IMR-90 (cell line): ENCODE measurements around the gene C15orf61. TPM values are rescaled to one million over a fixed set of nuclear protein-coding genes. Genes with fewer than 3 reads are reported as not detected.
A peak's percentile ranks its signal among the peaks of the same experiment; 100 is the strongest.

ENCODE experiments used
- ATAC-seq: fragments of 200-7000 bp; cut with Tn5 transposase; 2 replicates; pipeline ENCODE4 v1.9.1; 2020; ENCODE audit warnings: low read depth, mild to moderate bottlenecking, moderate library complexity
- BruUV-seq: library from RNA; stranded (reverse); fragments of 400-500 nt; replicated peaks from 2 replicates; lab custom pipeline; 2021; lab: Mats Ljungman, UMichigan
- CTCF ChIA-PET: fragments of 300-600 bp; formaldehyde crosslinking; extraction: SDS; loops from one replicate; lab custom pipeline; 2021; ENCODE audit warnings: antibody characterized with exemption; lab: Yijun Ruan, JAX
- POLR2A ChIA-PET: fragments of 300-600 bp; sonication (Branson Sonifier 250); formaldehyde crosslinking; loops from one replicate; lab custom pipeline; 2022; ENCODE audit warnings: antibody characterized with exemption; ENCODE audit not compliant: unreplicated experiment; lab: Charles Lee
- DNase-seq: peaks from one replicate; pipeline ENCODE4 v3.0.0; 2013
- H2AFZ ChIP-seq: replicated peaks from 2 replicates; pipeline ENCODE3; 2013; ENCODE audit warnings: low read length, mild to moderate bottlenecking; ENCODE audit not compliant: poor library complexity
- H2AK5ac ChIP-seq: 2 replicates; pipeline ENCODE4 v1.6.1; 2013; ENCODE audit warnings: low read depth, low read length, inconsistent platforms
- H2AK9ac ChIP-seq: replicated peaks from 2 replicates; pipeline ENCODE3; 2013; ENCODE audit warnings: mild to moderate bottlenecking, low read depth, low read length, moderate library complexity; ENCODE audit not compliant: poor library complexity
- H2BK120ac ChIP-seq: 2 replicates; pipeline ENCODE4 v1.6.1; 2013; ENCODE audit warnings: low read depth, low read length, inconsistent platforms
- H2BK15ac ChIP-seq: 3 replicates; pipeline ENCODE4 v1.6.1; 2013; ENCODE audit warnings: low read depth, low read length, inconsistent platforms
- H2BK20ac ChIP-seq: 2 replicates; pipeline ENCODE4 v1.6.1; 2013; ENCODE audit warnings: low read depth, mild to moderate bottlenecking, inconsistent platforms, low read length, moderate library complexity
- H2BK5ac ChIP-seq: 2 replicates; pipeline ENCODE4 v1.6.1; 2013; ENCODE audit warnings: mild to moderate bottlenecking, low read depth, low read length, inconsistent platforms; ENCODE audit not compliant: poor library complexity, severe bottlenecking
- H3K14ac ChIP-seq: replicated peaks from 2 replicates; pipeline ENCODE4 v1.6.1; 2013; ENCODE audit warnings: low read depth, low read length, inconsistent platforms
- H3K18ac ChIP-seq: 2 replicates; pipeline ENCODE4 v1.6.1; 2013; ENCODE audit warnings: low read depth, low read length, control low read depth
- H3K23ac ChIP-seq: 2 replicates; pipeline ENCODE4 v1.6.1; 2013; ENCODE audit warnings: low read depth, low read length, inconsistent platforms
- H3K27ac ChIP-seq: 2 replicates; pipeline ENCODE4 v1.5.1; 2013; ENCODE audit warnings: mild to moderate bottlenecking, control low read depth, low read length; ENCODE audit not compliant: insufficient read depth
- H3K27me3 ChIP-seq: 2 replicates; pipeline ENCODE4 v1.6.1; 2013; ENCODE audit warnings: low read length; ENCODE audit not compliant: control insufficient read depth, insufficient read depth
- H3K36me3 ChIP-seq: 2 replicates; pipeline ENCODE4 v1.6.1; 2013; ENCODE audit warnings: low read length, mixed read lengths; ENCODE audit not compliant: control insufficient read depth, insufficient read depth
- H3K4ac ChIP-seq: 2 replicates; pipeline ENCODE4 v1.6.1; 2013; ENCODE audit warnings: low read depth, low read length, inconsistent platforms
- H3K4me1 ChIP-seq: 2 replicates; pipeline ENCODE4 v1.6.1; 2013; ENCODE audit warnings: low read length, mixed read lengths; ENCODE audit not compliant: control insufficient read depth, insufficient read depth
- H3K4me2 ChIP-seq: 2 replicates; pipeline ENCODE4 v1.6.1; 2013; ENCODE audit warnings: low read depth, mild to moderate bottlenecking, control low read depth, low read length, moderate library complexity
- H3K4me3 ChIP-seq: 2 replicates; pipeline ENCODE4 v1.5.1; 2013; ENCODE audit warnings: low read depth, mild to moderate bottlenecking, control low read depth, low read length, moderate library complexity; ENCODE audit not compliant: insufficient read depth
- H3K56ac ChIP-seq: 2 replicates; pipeline ENCODE4 v1.6.1; 2013; ENCODE audit warnings: low read length, inconsistent platforms; ENCODE audit not compliant: insufficient read depth; ENCODE audit errors: extremely low read depth
- H3K79me1 ChIP-seq, 2 experiments: 2 replicates each; pipeline ENCODE4 v1.6.1; 2013; ENCODE audit warnings: low read length in 2 of 2, inconsistent platforms in 1 of 2, low read depth in 1 of 2
- H3K9ac ChIP-seq: 2 replicates; pipeline ENCODE4 v1.6.1; 2013; ENCODE audit warnings: low read depth, low read length, control low read depth
- H3K9me1 ChIP-seq: 2 replicates; pipeline ENCODE4 v1.6.1; 2013; ENCODE audit warnings: low read length, inconsistent platforms; ENCODE audit not compliant: insufficient read depth
- H3K9me3 ChIP-seq: 2 replicates; pipeline ENCODE4 v1.6.1; 2013; ENCODE audit warnings: low read length; ENCODE audit not compliant: control insufficient read depth, insufficient read depth
- H4K20me1 ChIP-seq: 2 replicates; pipeline ENCODE4 v1.6.1; 2013; ENCODE audit warnings: low read length, inconsistent platforms; ENCODE audit not compliant: insufficient read depth
- H4K5ac ChIP-seq: 2 replicates; pipeline ENCODE4 v1.6.1; 2013; ENCODE audit warnings: mild to moderate bottlenecking, low read depth, low read length, control low read depth
- H4K8ac ChIP-seq, 2 experiments: 2 replicates each; pipeline ENCODE4 v1.6.1; 2013; ENCODE audit warnings: low read depth in 2 of 2, low read length in 2 of 2, control low read depth in 1 of 2, inconsistent platforms in 1 of 2
- H4K91ac ChIP-seq: 2 replicates; pipeline ENCODE4 v1.6.1; 2013; ENCODE audit warnings: low read depth, low read length, inconsistent platforms; ENCODE audit not compliant: insufficient read depth
- BHLHE40 ChIP-seq: fragments of 150-350 bp; IDR thresholded peaks from 2 replicates; pipeline ENCODE4 v1.6.1; 2016; ENCODE audit warnings: mild to moderate bottlenecking, low read depth, low read length
- CEBPB ChIP-seq: IDR thresholded peaks from 2 replicates; pipeline ENCODE4 v1.6.1; 2012; ENCODE audit warnings: low read depth, low read length, improper control_type of control experiment
- CHD1 ChIP-seq: IDR thresholded peaks from 2 replicates; pipeline ENCODE4 v1.6.1; 2012; ENCODE audit warnings: low read depth, low read length, improper control_type of control experiment
- FOS ChIP-seq: fragments of 150-350 bp; IDR thresholded peaks from 2 replicates; pipeline ENCODE4 v1.6.1; 2016; ENCODE audit warnings: low read depth, low read length
- MAFK ChIP-seq: IDR thresholded peaks from 2 replicates; pipeline ENCODE4 v1.6.1; 2012; ENCODE audit warnings: low read depth, low read length, improper control_type of control experiment
- MAZ ChIP-seq: IDR thresholded peaks from 2 replicates; pipeline ENCODE4 v1.6.1; 2012; ENCODE audit warnings: low read depth, mild to moderate bottlenecking, low read length, improper control_type of control experiment, moderate library complexity, borderline replicate concordance
- MXI1 ChIP-seq: IDR thresholded peaks from 2 replicates; pipeline ENCODE4 v1.6.1; 2012; ENCODE audit warnings: low read depth, mild to moderate bottlenecking, low read length, moderate library complexity, borderline replicate concordance
- NFE2L2 ChIP-seq: fragments of 150-350 bp; IDR thresholded peaks from 2 replicates; pipeline ENCODE4 v1.6.1; 2016; ENCODE audit warnings: low read depth, mild to moderate bottlenecking, low read length
- POLR2A ChIP-seq: IDR thresholded peaks from 2 replicates; pipeline ENCODE4 v1.6.1; 2012; ENCODE audit warnings: mild to moderate bottlenecking, low read depth, low read length
- RAD21 ChIP-seq: IDR thresholded peaks from 2 replicates; pipeline ENCODE4 v1.6.1; 2012; ENCODE audit warnings: low read length, improper control_type of control experiment
- RCOR1 ChIP-seq: IDR thresholded peaks from 2 replicates; pipeline ENCODE4 v1.6.1; 2012; ENCODE audit warnings: mild to moderate bottlenecking, low read length, improper control_type of control experiment; ENCODE audit not compliant: insufficient replicate concordance
- RFX5 ChIP-seq: IDR thresholded peaks from 2 replicates; pipeline ENCODE4 v1.8.0; 2012; ENCODE audit warnings: low read depth, mild to moderate bottlenecking, low read length, moderate library complexity
- SMC3 ChIP-seq: fragments of 150-350 bp; IDR thresholded peaks from 2 replicates; pipeline ENCODE4 v1.6.1; 2016; ENCODE audit warnings: low read depth, mild to moderate bottlenecking, antibody characterized with exemption, low read length, moderate library complexity
- WGBS, 2 experiments: methylation state at CpG; one replicate each; pipeline versions ENCODE4 v1.1.5 to v1.1.7; 2013; ENCODE audit warnings: missing lambda C conversion rate in 2 of 2; ENCODE audit not compliant: insufficient read length in 1 of 2; ENCODE audit errors: extremely low coverage in 2 of 2; 5-methylcytosine and 5-hydroxymethylcytosine counted together
- dilution Hi-C: fragments of 300-500 bp; cut with HindIII; formaldehyde crosslinking; loops from one replicate; pipeline ENCODE4 v1.14.3; 2018; ENCODE audit warnings: low sequenced_read_pairs; ENCODE audit not compliant: unreplicated experiment
- in situ Hi-C: fragments of 300-500 bp; cut with MboI; formaldehyde crosslinking; loops from 3 replicates; pipeline ENCODE4 v1.14.3; 2019; ENCODE audit warnings: low sequenced_read_pairs, inconsistent platforms, mixed read lengths
- intact Hi-C: fragments of 100-400 bp; cut with micrococcal nuclease; formaldehyde crosslinking; loops from 2 replicates; pipeline ENCODE4 v1.10.0; 2022
- polyA plus RNA-seq, 3 experiments: library from polyadenylated mRNA; depleted of rRNA; stranded (reverse); fragments of >200 nt; gene quantifications; 2 replicates each; pipeline ENCODE4 v1.2.3, GENCODE V29; 2012; ENCODE audit warnings: low replicate concordance in 1 of 3
- total RNA-seq: library from RNA; depleted of rRNA; stranded (reverse); fragments of >200 nt; gene quantifications from 2 replicates; pipeline ENCODE4 v1.2.3, GENCODE V29; 2012
- TF ChIP-seq, protein P1 (sequence below): fragments of 150-350 bp; IDR thresholded peaks from 2 replicates; pipeline ENCODE4 v1.6.1; 2017; ENCODE audit warnings: mild to moderate bottlenecking, antibody characterized with exemption, low read length, low read depth
- TF ChIP-seq, protein P2 (sequence below): fragments of 150-350 bp; IDR thresholded peaks from 2 replicates; pipeline ENCODE4 v1.6.1; 2016; ENCODE audit warnings: low read depth, mild to moderate bottlenecking, low read length, moderate library complexity, borderline replicate concordance

The C15orf61 gene
- total and polyA plus RNA-seq, 2 of the 4 experiments (the other 2 are of a cell fraction), result 1.4 to 2.5 TPM

DNA sequence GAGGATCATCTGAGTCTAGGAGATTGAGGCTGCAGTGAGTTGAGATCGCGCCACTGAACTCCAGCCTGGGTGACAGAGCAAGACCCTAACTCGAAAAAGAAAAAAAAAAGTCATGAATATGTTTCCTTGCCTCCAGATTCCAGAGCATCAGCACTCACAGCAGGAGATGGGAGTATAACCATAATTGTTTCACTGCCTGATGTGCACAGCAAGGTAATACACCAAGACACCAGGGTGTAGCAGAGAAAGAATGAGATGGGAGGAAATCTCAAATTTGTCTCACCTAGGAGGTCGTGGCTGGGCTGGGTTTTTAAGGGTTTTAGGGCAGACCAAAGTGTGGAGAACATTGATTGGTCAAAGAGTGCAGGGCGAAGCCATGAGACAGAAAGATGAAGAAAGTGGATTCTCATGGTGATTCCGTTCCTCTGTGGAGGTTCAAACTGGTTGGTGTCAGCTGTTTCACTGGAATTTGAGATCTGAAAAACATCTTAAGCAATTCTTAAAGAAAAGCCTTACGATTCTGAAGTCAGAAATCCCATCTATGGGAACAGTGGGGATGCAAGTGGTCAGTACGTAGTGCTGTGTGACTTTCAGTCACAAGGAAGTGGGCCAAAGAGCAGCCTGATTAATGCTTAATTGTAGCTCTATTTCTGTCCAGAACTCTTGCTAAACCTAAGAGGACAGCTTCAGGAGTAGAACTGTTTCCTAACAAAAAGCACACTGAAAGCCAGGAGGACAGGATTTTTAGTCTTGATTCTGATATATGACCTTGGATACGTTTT is 7.8 kb upstream of the C15orf61 start:
- Histone ChIP-seq H3K23ac (no peak overlapping the region), H2AFZ (no peak overlapping the region), H3K9ac (no peak overlapping the region), H3K9me3 (no peaks in the 10 kb centered on the region), H2BK120ac (no peak overlapping the region), H3K14ac (no peak overlapping the region), H3K9me1 (peaks cover 2% of the 10 kb centered on the region; the same call in 1 of the 2 replicates), H3K4me2 (no peak overlapping the region), H3K4me3 (no peak overlapping the region), H3K56ac (no peak overlapping the region), H3K18ac (no peak overlapping the region), H4K5ac (no peak overlapping the region), H3K4me1 (peaks cover 7% of the 10 kb centered on the region), H2BK5ac (no peak overlapping the region), H3K27ac (no peak overlapping the region), H4K8ac (no peak overlapping the region), H3K4ac (0 out of 2 replicates have a peak overlapping the region, but pooled peaks have one; percentile 9), H3K27me3 (no peaks in the 10 kb centered on the region), H2BK20ac (no peak overlapping the region), H4K91ac (no peak overlapping the region), H2BK15ac (no peak overlapping the region), H4K20me1 (no peaks in the 10 kb centered on the region), H2AK9ac (no peak overlapping the region), H3K36me3 (no peaks in the 10 kb centered on the region), H3K79me1 (no peaks in the 10 kb centered on the region), H2AK5ac (no peak overlapping the region)
- in situ Hi-C loops, result no loop called here
- CTCF ChIA-PET, result no interaction called here
- intact Hi-C loops, result no loop called here
- BruUV-seq, result no TSS peak
- WGBS, 2 experiments, result 81% methylated on average over 3 of the region's 9 CpGs; no CpG with 5 or more reads in 1 of the 2 experiments
- ATAC-seq (no peak), DNase-seq (no peak)
- dilution Hi-C loops, result no loop called here
- POLR2A ChIA-PET, result no interaction called here
- TF ChIP-seq NFE2L2, result no peak
- no peak for TF ChIP-seq RCOR1
- TF ChIP-seq POLR2A, result no peak
- TF ChIP-seq, protein P1, sequence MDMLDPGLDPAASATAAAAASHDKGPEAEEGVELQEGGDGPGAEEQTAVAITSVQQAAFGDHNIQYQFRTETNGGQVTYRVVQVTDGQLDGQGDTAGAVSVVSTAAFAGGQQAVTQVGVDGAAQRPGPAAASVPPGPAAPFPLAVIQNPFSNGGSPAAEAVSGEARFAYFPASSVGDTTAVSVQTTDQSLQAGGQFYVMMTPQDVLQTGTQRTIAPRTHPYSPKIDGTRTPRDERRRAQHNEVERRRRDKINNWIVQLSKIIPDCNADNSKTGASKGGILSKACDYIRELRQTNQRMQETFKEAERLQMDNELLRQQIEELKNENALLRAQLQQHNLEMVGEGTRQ, result no peak
- TF ChIP-seq MAZ, result no peak
- no peak for TF ChIP-seq RAD21
- no peak for TF ChIP-seq MXI1
- TF ChIP-seq RFX5, result no peak
- TF ChIP-seq MAFK, result no peak
- no peak for TF ChIP-seq CHD1
- TF ChIP-seq BHLHE40, result no peak
- no peak for TF ChIP-seq SMC3
- TF ChIP-seq FOS, result no peak
- TF ChIP-seq, protein P2, sequence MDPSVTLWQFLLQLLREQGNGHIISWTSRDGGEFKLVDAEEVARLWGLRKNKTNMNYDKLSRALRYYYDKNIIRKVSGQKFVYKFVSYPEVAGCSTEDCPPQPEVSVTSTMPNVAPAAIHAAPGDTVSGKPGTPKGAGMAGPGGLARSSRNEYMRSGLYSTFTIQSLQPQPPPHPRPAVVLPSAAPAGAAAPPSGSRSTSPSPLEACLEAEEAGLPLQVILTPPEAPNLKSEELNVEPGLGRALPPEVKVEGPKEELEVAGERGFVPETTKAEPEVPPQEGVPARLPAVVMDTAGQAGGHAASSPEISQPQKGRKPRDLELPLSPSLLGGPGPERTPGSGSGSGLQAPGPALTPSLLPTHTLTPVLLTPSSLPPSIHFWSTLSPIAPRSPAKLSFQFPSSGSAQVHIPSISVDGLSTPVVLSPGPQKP, result no peak
- no peak for TF ChIP-seq CEBPB
